T-helper 9 cell (primary cell): Measurements from ENCODE around the gene ADAMTS15.
"Not testable (repeated sequence)": the region's sequence is repeated elsewhere in the genome, so short reads cannot be mapped to it uniquely, and the experiment has no call there.

Experiments used
- DNase-seq: peaks from one replicate; pipeline ENCODE4 v3.0.0-alpha.2; 2020

ADAMTS15 gene

DNA sequence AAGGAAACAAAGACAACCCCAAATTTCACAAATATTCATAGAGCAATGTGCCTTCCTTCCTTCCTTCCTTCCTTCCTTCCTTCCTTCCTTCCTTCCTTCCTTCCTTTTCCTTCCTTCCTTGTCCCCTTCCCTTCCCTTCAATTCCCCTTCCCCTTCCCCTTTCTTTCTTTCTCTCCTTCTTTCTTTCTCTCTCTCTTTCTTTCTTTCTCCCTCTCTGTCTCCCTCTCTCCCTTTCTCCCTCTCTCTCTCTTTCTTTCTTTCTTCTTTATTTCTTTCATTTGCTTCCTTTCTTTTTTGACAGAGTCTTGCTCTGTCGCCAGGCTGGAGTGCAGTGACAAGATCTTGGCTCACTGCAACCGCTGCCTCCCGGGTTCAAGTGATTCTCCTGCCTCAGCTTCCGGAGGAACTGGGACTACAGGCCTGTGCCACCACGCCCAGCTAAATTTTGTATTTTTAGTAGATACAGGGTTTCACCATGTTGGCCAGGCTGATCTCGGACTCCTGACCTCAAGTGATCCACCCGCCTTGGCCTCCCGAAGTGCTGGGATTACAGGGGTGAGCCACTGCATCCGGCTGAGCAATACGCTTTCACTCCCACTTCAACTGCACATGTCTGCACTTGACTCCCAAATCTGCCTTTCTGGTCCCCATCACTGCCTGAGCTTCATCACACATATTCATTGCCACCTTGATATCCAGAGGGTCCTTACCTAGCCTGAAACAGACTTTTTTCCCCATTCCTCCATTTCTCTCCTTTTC, 9.9 kb upstream of the ADAMTS15 start:
- DNase-seq, result not testable (repeated sequence)

DNA sequence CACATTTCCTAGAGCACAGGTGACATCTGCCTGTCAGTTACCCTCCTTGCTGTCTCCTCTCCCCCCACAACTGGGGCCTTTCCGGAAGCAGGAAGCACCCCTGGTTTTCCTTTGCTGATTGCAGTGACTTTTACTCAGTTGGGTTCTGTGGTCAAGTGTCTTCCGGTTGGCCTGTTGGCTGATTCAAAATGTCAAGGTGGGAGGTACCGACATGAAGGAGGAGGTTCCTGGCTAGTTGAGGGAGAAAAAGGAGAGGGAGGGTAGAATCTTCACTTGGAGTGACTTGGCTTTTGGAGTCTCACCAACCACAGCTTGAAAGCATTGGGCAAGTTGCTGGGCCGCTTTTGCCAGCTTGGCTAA, 9.3 kb upstream of the ADAMTS15 start:
- DNase-seq, result no peak

- no peak for DNase-seq
These were observed 8.6 kb upstream of the ADAMTS15 start for GRCh38 chr11:130439876-130440275.

DNA sequence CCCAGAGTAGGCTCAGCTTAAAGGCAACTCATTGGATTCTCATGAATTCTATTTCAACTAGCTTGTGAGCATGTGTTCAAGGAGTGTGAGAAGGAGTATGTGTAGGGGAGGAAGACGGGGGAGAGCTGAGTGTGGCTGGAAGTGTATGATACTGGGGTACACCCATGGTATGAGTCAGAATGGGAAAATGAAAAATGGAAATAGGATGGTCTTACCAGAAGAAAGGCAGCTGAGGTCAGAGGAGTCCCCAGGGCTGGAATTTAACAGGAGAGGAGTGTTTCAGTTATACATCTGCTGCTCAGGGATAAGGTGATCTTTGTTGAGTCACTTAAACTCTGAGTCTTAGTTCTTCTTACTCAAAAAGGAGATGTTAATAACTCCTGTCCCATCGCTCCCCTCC, 6.7 kb upstream of the ADAMTS15 start:
- DNase-seq, result no peak

- DNase-seq, result no peak
These were observed 5.7 kb upstream of the ADAMTS15 start for GRCh38 chr11:130442737-130443136.

GRCh38 chr11:130445788-130446187, 2.7 kb upstream of the ADAMTS15 start:
- no peak for DNase-seq

DNA sequence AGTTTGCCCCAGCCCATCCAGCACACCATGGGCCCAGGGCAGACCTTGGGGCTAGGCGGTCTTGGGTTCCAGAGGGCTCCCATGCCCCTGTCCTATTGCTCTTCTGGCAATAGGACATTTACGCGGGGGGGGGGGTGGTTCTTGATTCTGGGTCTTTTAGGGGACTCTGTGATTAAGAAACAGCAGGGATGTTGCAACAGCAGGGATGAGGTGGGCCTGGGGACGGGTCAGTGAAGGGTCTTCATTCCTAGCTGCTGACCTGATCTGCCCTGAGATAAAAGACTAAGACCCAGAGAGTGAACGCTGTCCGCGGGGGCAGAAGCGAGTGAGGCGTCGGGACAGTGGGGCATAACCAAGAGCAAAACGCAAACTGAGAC, 418 bp upstream of the ADAMTS15 start:
- no peak for DNase-seq

- no peak for DNase-seq
These were observed 1.0 kb downstream of the ADAMTS15 start for GRCh38 chr11:130449310-130449990.

GRCh38 chr11:130449996-130450769, 1.7 kb downstream of the ADAMTS15 start:
- no peak for DNase-seq

DNA sequence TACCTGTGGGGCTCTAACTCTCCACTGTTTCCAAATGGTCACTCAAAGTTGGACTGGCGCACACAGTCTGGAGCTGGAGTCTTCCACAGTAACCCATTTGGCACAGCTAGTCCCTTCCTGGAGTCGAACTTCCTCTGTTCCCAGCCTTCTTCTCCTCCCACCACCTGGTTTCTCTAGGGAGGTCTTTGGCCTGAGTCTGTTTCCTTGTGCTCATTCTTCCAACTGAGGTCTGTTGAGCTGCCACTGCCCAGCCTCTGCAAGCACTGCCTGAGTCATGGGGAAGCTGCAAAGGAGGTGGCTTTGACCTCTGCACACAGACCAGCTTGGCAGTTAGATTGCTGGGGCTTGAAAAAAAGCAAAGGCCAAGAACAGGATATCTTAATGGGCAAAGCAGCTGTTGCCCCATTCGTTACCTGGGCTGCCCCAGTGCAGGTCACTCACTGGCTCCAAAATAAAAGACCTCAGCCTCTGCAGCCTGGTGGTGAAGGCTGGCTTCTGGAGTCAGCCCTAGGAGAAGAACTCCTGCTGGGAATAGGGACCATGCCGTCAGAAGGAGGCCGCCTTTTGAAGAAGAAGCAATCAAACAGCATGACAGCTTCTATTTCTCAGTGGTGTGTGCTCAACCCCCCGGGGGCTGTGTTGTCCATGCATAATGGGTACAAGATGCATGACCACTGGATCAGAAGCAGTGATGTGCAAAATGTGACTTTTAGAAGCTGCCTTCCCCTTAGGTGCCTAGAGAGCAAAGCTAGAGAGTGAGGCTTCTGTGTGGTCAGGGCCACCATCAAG, 3.0 kb downstream of the ADAMTS15 start:
- no peak for DNase-seq

- no peak for DNase-seq
These were observed 3.7 kb downstream of the ADAMTS15 start for GRCh38 chr11:130452176-130452575.

DNA sequence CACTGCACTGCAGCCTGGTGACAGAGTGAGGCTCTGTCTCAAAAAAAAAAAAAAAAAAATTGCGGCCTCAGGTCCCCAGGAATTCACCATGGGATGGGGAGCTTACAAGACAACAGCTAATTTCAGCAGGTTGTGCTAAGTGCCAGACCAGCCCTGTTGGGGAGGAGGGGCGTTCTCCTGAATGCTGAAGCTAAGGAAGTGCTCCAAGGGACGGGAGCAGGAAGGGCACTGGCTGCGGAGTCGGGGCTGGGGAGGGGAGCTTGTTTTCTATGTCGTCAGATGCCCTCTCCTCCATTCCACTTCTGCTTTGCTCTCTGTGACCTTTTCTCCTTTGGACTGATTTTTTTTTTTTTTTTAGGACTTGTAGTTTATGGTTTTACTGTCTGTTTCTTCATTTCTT, 4.5 kb downstream of the ADAMTS15 start:
- no peak for DNase-seq

DNA sequence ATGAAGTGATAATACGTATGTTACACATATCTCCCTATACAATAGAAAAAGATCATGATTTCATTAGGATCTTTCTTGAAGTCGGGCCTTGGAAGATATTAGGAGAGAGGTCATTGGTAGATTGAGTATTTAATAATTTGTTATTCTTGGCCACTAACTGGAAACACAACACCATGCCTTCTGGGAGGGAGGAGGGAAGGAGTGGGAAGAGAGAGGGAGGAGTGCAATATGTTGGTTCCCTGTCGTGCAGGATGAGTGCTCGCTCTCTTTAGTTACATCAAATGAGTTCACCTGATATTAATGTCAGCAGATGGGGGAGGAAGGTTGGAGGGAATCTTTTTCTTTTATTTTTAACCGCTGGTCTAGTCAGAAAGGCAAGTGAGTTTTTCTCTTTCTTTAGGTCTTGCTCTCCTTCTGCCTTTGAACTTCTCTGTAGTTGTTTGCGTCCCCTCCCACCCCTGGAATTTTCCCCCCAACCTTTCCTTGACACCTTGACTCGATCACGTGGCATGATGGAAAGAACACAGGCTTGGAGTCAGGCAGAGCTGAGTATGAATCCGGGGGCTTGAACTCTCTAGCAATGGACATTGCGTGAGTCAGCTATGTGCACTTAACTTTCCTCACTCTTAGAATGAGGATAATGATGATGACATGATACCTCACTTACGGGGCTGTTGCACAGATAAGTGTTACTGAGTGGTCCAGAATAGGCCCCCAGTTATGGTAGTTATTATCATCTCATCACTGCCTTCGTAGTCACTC, 6.2 kb downstream of the ADAMTS15 start:
- DNase-seq, result no peak

- DNase-seq, result no peak
These were observed 7.2 kb downstream of the ADAMTS15 start for GRCh38 chr11:130455483-130456127.

GRCh38 chr11:130456286-130456685, 7.8 kb downstream of the ADAMTS15 start:
- DNase-seq, result no peak

- no peak for DNase-seq
These were observed 9.4 kb downstream of the ADAMTS15 start for GRCh38 chr11:130457623-130458409.

DNA sequence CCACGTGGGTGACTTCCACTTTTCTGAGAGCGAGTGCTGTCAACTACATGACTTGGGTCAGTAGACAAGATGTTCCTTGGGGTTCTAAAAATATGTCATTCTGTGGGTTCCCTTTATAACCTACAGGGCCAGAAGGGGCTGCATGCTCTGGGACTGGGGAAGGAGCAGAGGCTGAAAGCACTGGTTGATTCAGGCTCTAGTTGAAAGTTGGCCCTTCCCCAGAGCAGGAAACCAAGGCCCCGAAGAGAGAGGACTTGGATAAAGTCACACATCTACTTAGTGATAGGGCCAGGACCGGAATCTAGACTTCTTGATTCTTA, 9.9 kb downstream of the ADAMTS15 start:
- DNase-seq, result no peak

GRCh38 chr11:130459521-130459920, 11.1 kb downstream of the ADAMTS15 start:
- DNase-seq, result no peak

GRCh38 chr11:130462101-130462885, 13.8 kb downstream of the ADAMTS15 start:
- no peak for DNase-seq

DNA sequence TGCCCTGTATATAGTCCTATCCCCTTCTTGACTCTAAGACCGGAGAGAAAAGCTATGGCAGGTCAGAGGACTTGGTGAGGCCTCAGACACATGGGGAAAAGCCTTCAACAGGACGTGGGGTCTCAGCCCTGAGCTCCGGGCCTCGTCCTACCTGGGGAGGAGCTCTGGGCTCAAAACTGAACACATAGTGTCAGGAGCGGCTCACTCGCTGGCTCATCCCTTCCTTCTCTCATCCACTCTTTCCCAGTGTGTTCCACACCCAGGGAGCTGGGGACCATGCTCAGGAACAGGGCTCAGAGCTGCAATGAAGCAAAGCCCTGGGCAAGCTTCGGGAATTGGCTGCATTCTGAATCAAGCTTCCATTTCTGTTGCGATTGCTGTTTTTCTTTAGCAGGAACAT, 14.5 kb downstream of the ADAMTS15 start:
- no peak for DNase-seq
